GM23338 (cell line): Measurements from ENCODE around the gene OTOP2. TPM values are rescaled to one million over a fixed set of nuclear protein-coding genes. Genes with fewer than 3 reads are reported as not detected.
A peak's percentile ranks its signal among the peaks of the same experiment; 100 is the strongest.

Source experiments
- ATAC-seq: fragments of 200-7000 bp; cut with Tn5 transposase; 3 replicates; pipeline ENCODE4 v1.9.1; 2020
- DNase-seq: peaks from one replicate; pipeline ENCODE4 v3.0.0-alpha.2; 2015; ENCODE audit warnings: low spot score
- H2AFZ ChIP-seq: fragments of 200-600 bp; sonication (generic); 2 replicates; pipeline ENCODE4 v1.8.0; 2016; ENCODE audit warnings: antibody characterized with exemption, mild to moderate bottlenecking, moderate library complexity
- H3F3A ChIP-seq: fragments of 200-600 bp; sonication (generic); replicated peaks from 2 replicates; pipeline ENCODE4 v1.8.0; 2017; ENCODE audit warnings: antibody characterized with exemption, mixed run types, low read depth
- H3K27ac ChIP-seq: fragments of 200-600 bp; sonication (generic); 2 replicates; pipeline ENCODE4 v1.6.1; 2016; ENCODE audit warnings: low read depth
- H3K27me3 ChIP-seq: fragments of 200-600 bp; sonication (generic); 2 replicates; pipeline ENCODE4 v1.8.0; 2016; ENCODE audit warnings: mild to moderate bottlenecking, mixed run types, moderate library complexity; ENCODE audit not compliant: insufficient read depth
- H3K36me3 ChIP-seq: fragments of 200-600 bp; sonication (generic); 2 replicates; pipeline ENCODE4 v1.8.0; 2016; ENCODE audit warnings: mild to moderate bottlenecking; ENCODE audit not compliant: insufficient read depth
- H3K4me1 ChIP-seq: fragments of 200-600 bp; sonication (generic); 2 replicates; pipeline ENCODE4 v1.8.0; 2016; ENCODE audit warnings: mild to moderate bottlenecking, moderate library complexity; ENCODE audit not compliant: insufficient read depth
- H3K4me2 ChIP-seq: fragments of 200-600 bp; sonication (generic); 2 replicates; pipeline ENCODE4 v1.7.1; 2017; ENCODE audit warnings: mixed run types
- H3K4me3 ChIP-seq: fragments of 200-600 bp; sonication (generic); 2 replicates; pipeline ENCODE4 v1.6.1; 2016; ENCODE audit warnings: mixed run types
- H3K79me2 ChIP-seq: fragments of 200-600 bp; sonication (generic); replicated peaks from 2 replicates; pipeline ENCODE4 v1.8.0; 2017; ENCODE audit warnings: mild to moderate bottlenecking; ENCODE audit not compliant: insufficient read depth
- H3K9me2 ChIP-seq: fragments of 200-600 bp; sonication (generic); 2 replicates; pipeline ENCODE4 v1.8.0; 2017; ENCODE audit not compliant: insufficient read depth
- H4K20me1 ChIP-seq: fragments of 200-600 bp; sonication (generic); replicated peaks from 2 replicates; pipeline ENCODE4 v1.8.0; 2017; ENCODE audit warnings: mild to moderate bottlenecking; ENCODE audit not compliant: insufficient read depth
- H3K27ac Mint-ChIP-seq: 2 replicates; pipeline ENCODE4 v1.8.0; 2020; ENCODE audit warnings: inconsistent platforms, mild to moderate bottlenecking, moderate library complexity, mixed read lengths
- H3K27me3 Mint-ChIP-seq: 3 replicates; pipeline ENCODE4 v1.8.0; 2022; ENCODE audit warnings: low read depth, mild to moderate bottlenecking, moderate library complexity, mixed read lengths, inconsistent platforms; ENCODE audit not compliant: insufficient read depth, poor library complexity
- H3K36me3 Mint-ChIP-seq: 3 replicates; pipeline ENCODE4 v1.8.0; 2021; ENCODE audit warnings: low read depth, mild to moderate bottlenecking, inconsistent platforms, moderate library complexity, mixed read lengths
- H3K4me1 Mint-ChIP-seq: 3 replicates; pipeline ENCODE4 v1.8.0; 2020; ENCODE audit warnings: mild to moderate bottlenecking, inconsistent platforms, mixed read lengths
- H3K4me3 Mint-ChIP-seq: 3 replicates; pipeline ENCODE4 v1.8.0; 2021; ENCODE audit warnings: moderate library complexity, mild to moderate bottlenecking, inconsistent platforms, mixed read lengths
- H3K9me3 Mint-ChIP-seq: 3 replicates; pipeline ENCODE4 v1.8.0; 2020; ENCODE audit warnings: moderate library complexity, mild to moderate bottlenecking, inconsistent platforms, mixed read lengths
- EZH2 ChIP-seq: fragments of 200-600 bp; sonication (generic); IDR thresholded peaks from one replicate; pipeline ENCODE4 v1.8.0; 2017; ENCODE audit warnings: antibody characterized with exemption, mild to moderate bottlenecking, low read depth; ENCODE audit not compliant: unreplicated experiment
- EZH2phosphoT487 ChIP-seq: fragments of 200-600 bp; sonication (generic); IDR thresholded peaks from one replicate; pipeline ENCODE4 v1.8.1; 2018; ENCODE audit warnings: antibody characterized with exemption; ENCODE audit not compliant: unreplicated experiment
- POLR2AphosphoS5 ChIP-seq: IDR thresholded peaks from 2 replicates; pipeline ENCODE4 v1.6.1; 2016; ENCODE audit warnings: antibody characterized with exemption, low read depth
- STAT1 ChIP-seq: IDR thresholded peaks from one replicate; pipeline ENCODE4 v1.6.1; 2016; ENCODE audit warnings: antibody characterized with exemption; ENCODE audit not compliant: unreplicated experiment
- polyA plus RNA-seq: library from polyadenylated mRNA; unstranded; fragments of >200 nt; fragmentation: Nextera tagmentation; extraction: Ambion mirVana; gene quantifications from 2 replicates; pipeline ENCODE4 v1.2.1, GENCODE V29; 2016
- total RNA-seq: library from RNA; depleted of rRNA; stranded (reverse); fragments of >200 nt; shearing (Covaris generic); gene quantifications from 2 replicates; pipeline ENCODE4 v1.2.3, GENCODE V29; 2014
- TF ChIP-seq, protein P1 (sequence below), 2 experiments: fragments of 200-600 bp in 1 of 2; sonication (generic) in 1 of 2; conservative IDR thresholded peaks; 2 replicates each; pipeline versions ENCODE4 v1.5.1 to v1.6.1; 2016 to 2017; ENCODE audit warnings: antibody characterized with exemption in 2 of 2, low read depth in 2 of 2, mild to moderate bottlenecking in 2 of 2, moderate library complexity in 1 of 2
- TF ChIP-seq, protein P2 (sequence below): IDR thresholded peaks from 2 replicates; pipeline ENCODE4 v1.6.1; 2016; ENCODE audit warnings: antibody characterized with exemption
- TF ChIP-seq, protein P3 (sequence below): fragments of 250-450 bp; sonication (Bioruptor Pico); IDR thresholded peaks from 2 replicates; pipeline ENCODE4 v1.5.0; 2020; ENCODE audit warnings: mild to moderate bottlenecking, moderate library complexity

Gene OTOP2
- total and polyA plus RNA-seq, 2 experiments from 2014 or later: not detected

DNA sequence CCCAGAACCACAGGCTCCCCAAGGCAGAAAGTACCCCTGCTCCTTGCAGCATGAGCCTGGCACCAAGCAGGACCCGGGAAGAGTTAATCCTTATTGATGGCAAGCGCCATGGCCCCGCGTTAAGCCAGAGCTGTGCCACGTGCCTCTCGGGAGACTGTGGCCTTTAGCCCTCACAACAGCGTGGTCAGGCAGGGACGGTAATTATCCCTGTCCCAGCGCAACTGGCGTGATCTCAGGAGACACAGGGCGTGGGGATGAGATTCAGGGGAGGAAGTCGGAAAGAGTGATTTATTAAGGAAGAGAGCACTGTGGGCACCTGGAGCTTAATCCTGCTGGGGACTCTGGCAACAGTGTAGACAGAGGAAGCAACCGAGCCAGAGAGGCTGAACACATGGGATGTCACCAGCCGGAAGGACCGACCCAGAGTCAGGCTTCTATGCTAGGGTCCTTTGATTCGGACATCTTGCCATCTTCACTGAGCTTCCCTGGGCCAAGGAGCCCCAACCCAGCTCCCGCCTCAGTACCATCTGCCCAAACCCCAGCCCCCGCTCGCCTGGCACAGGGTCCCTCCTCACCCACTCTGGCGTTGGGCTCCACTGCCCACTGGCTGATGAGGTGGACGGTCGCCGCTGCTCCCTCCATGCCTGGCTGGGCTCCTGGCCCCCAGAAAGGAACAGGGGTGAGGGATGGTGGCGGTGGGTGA, 28.5 kb downstream of the OTOP2 start:
- no peaks in the 10 kb centered on the region for H4K20me1 ChIP-seq
- peak overlapping the region; percentile 51; the same call in 1 of the 2 replicates for H3K4me2 ChIP-seq
- H3K4me1 Mint-ChIP-seq: peaks cover 9% of the 10 kb centered on the region; the same call in 2 of the 3 replicates
- TF ChIP-seq POLR2AphosphoS5 (no peak), EZH2 (no peak)
- TF ChIP-seq, protein P1, sequence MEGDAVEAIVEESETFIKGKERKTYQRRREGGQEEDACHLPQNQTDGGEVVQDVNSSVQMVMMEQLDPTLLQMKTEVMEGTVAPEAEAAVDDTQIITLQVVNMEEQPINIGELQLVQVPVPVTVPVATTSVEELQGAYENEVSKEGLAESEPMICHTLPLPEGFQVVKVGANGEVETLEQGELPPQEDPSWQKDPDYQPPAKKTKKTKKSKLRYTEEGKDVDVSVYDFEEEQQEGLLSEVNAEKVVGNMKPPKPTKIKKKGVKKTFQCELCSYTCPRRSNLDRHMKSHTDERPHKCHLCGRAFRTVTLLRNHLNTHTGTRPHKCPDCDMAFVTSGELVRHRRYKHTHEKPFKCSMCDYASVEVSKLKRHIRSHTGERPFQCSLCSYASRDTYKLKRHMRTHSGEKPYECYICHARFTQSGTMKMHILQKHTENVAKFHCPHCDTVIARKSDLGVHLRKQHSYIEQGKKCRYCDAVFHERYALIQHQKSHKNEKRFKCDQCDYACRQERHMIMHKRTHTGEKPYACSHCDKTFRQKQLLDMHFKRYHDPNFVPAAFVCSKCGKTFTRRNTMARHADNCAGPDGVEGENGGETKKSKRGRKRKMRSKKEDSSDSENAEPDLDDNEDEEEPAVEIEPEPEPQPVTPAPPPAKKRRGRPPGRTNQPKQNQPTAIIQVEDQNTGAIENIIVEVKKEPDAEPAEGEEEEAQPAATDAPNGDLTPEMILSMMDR (conservative IDR thresholded peaks at IDR 0.05; ENCODE audit: low read depth in 2 of 2): no peak
- no peaks in the 10 kb centered on the region for H3K79me2 ChIP-seq
- no peaks in the 10 kb centered on the region for H3K36me3 Mint-ChIP-seq
- H3K9me3 Mint-ChIP-seq: no peaks in the 10 kb centered on the region
- H2AFZ ChIP-seq: peak overlapping the region; percentile 18; the same call in 1 of the 2 replicates
- H3K4me3 ChIP-seq: no peak overlapping the region
- no peaks in the 10 kb centered on the region for H3K9me2 ChIP-seq
- H3F3A ChIP-seq: no peaks in the 10 kb centered on the region
- H3K4me3 Mint-ChIP-seq: no peak overlapping the region
- ATAC-seq (peak; percentile 12), DNase-seq (no peak)
- H3K27ac ChIP-seq: no peak overlapping the region
- H3K27me3 Mint-ChIP-seq: peaks cover 11% of the 10 kb centered on the region
- H3K27me3 ChIP-seq: no peaks in the 10 kb centered on the region
- no peak overlapping the region for H3K27ac Mint-ChIP-seq
- peaks cover 5% of the 10 kb centered on the region; the same call in 1 of the 2 replicates for H3K4me1 ChIP-seq
- H3K36me3 ChIP-seq: no peaks in the 10 kb centered on the region

DNA sequence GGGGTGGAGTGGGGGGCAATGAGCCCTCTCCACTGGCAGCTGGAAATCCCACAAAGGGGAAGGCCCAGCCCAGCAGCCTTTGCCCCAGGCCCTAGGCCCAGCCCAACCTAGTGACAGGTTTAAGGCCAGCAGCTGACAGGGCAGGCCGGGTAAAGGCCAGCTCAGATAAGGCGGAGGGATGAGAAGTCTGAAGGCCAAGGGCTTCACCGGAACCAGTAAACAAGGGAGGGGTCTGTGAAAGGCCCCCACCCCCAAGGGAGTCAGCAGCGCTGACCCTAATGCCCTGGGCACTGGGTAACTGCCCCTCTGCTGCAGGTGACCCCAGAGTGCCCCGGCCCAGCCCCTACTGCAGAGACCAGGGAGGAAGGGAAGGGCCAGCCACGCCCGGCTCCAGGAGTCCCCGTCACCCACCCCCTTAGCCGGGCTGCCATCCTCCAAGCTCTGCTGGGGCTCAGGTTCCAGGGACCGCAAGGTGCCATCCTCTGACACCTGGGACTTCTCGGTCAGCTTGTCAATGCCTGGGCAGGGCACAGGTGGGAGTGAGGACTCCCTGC, 29.1 kb downstream of the OTOP2 start:
- Histone ChIP-seq H3K36me3 (no peaks in the 10 kb centered on the region), H3K27me3 (no peaks in the 10 kb centered on the region), H3K79me2 (no peaks in the 10 kb centered on the region), H3K4me2 (no peak overlapping the region), H3K27ac (no peak overlapping the region), H2AFZ (no peak overlapping the region), H3F3A (no peaks in the 10 kb centered on the region), H4K20me1 (no peaks in the 10 kb centered on the region), H3K4me1 (peaks cover 5% of the 10 kb centered on the region; the same call in 1 of the 2 replicates), H3K4me3 (no peak overlapping the region), H3K9me2 (no peaks in the 10 kb centered on the region)
- DNase-seq (no peak), ATAC-seq (no peak)
- Mint-ChIP-seq H3K4me1 (peaks cover 9% of the 10 kb centered on the region; the same call in 2 of the 3 replicates), H3K27me3 (peaks cover 11% of the 10 kb centered on the region), H3K36me3 (no peaks in the 10 kb centered on the region), H3K9me3 (no peaks in the 10 kb centered on the region), H3K27ac (no peak overlapping the region), H3K4me3 (no peak overlapping the region)
- TF ChIP-seq, protein P1 (conservative IDR thresholded peaks at IDR 0.05; ENCODE audit: low read depth in 2 of 2): no peak
- TF ChIP-seq, protein P2, sequence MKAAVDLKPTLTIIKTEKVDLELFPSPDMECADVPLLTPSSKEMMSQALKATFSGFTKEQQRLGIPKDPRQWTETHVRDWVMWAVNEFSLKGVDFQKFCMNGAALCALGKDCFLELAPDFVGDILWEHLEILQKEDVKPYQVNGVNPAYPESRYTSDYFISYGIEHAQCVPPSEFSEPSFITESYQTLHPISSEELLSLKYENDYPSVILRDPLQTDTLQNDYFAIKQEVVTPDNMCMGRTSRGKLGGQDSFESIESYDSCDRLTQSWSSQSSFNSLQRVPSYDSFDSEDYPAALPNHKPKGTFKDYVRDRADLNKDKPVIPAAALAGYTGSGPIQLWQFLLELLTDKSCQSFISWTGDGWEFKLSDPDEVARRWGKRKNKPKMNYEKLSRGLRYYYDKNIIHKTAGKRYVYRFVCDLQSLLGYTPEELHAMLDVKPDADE: no peak
- TF ChIP-seq STAT1 (no peak), POLR2AphosphoS5 (no peak), EZH2phosphoT487 (no peak)
- TF ChIP-seq, protein P3, sequence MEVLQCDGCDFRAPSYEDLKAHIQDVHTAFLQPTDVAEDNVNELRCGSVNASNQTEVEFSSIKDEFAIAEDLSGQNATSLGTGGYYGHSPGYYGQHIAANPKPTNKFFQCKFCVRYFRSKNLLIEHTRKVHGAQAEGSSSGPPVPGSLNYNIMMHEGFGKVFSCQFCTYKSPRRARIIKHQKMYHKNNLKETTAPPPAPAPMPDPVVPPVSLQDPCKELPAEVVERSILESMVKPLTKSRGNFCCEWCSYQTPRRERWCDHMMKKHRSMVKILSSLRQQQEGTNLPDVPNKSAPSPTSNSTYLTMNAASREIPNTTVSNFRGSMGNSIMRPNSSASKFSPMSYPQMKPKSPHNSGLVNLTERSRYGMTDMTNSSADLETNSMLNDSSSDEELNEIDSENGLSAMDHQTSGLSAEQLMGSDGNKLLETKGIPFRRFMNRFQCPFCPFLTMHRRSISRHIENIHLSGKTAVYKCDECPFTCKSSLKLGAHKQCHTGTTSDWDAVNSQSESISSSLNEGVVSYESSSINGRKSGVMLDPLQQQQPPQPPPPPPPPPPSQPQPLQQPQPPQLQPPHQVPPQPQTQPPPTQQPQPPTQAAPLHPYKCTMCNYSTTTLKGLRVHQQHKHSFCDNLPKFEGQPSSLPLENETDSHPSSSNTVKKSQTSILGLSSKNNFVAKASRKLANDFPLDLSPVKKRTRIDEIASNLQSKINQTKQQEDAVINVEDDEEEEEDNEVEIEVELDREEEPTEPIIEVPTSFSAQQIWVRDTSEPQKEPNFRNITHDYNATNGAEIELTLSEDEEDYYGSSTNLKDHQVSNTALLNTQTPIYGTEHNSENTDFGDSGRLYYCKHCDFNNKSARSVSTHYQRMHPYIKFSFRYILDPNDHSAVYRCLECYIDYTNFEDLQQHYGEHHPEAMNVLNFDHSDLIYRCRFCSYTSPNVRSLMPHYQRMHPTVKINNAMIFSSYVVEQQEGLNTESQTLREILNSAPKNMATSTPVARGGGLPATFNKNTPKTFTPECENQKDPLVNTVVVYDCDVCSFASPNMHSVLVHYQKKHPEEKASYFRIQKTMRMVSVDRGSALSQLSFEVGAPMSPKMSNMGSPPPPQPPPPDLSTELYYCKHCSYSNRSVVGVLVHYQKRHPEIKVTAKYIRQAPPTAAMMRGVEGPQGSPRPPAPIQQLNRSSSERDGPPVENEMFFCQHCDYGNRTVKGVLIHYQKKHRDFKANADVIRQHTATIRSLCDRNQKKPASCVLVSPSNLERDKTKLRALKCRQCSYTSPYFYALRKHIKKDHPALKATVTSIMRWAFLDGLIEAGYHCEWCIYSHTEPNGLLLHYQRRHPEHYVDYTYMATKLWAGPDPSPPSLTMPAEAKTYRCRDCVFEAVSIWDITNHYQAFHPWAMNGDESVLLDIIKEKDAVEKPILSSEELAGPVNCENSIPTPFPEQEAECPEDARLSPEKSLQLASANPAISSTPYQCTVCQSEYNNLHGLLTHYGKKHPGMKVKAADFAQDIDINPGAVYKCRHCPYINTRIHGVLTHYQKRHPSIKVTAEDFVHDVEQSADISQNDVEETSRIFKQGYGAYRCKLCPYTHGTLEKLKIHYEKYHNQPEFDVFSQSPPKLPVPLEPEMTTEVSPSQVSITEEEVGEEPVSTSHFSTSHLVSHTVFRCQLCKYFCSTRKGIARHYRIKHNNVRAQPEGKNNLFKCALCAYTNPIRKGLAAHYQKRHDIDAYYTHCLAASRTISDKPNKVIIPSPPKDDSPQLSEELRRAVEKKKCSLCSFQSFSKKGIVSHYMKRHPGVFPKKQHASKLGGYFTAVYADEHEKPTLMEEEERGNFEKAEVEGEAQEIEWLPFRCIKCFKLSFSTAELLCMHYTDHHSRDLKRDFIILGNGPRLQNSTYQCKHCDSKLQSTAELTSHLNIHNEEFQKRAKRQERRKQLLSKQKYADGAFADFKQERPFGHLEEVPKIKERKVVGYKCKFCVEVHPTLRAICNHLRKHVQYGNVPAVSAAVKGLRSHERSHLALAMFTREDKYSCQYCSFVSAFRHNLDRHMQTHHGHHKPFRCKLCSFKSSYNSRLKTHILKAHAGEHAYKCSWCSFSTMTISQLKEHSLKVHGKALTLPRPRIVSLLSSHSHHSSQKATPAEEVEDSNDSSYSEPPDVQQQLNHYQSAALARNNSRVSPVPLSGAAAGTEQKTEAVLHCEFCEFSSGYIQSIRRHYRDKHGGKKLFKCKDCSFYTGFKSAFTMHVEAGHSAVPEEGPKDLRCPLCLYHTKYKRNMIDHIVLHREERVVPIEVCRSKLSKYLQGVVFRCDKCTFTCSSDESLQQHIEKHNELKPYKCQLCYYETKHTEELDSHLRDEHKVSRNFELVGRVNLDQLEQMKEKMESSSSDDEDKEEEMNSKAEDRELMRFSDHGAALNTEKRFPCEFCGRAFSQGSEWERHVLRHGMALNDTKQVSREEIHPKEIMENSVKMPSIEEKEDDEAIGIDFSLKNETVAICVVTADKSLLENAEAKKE: no peak
